NK-92 (cell line): ENCODE data around the gene CRELD2.

Source experiments
- DNase-seq: peaks from one replicate; lab custom pipeline; 2025; ENCODE audit not compliant: unreplicated experiment; lab: John Stamatoyannopoulos, UW

The CRELD2 gene

GRCh38 chr22:49887064-49887451, 31.4 kb upstream of the CRELD2 start:
- DNase-seq: no peak

GRCh38 chr22:49887702-49888101, 30.7 kb upstream of the CRELD2 start:
- DNase-seq: no peak

- no peak for DNase-seq
Measured at GRCh38 chr22:49889071-49889470, 29.4 kb upstream of the CRELD2 start.

- DNase-seq: no peak
Measured at GRCh38 chr22:49892226-49892899, 26.1 kb upstream of the CRELD2 start.

- DNase-seq: no peak
Measured at GRCh38 chr22:49893025-49893424, 25.4 kb upstream of the CRELD2 start.

- DNase-seq: no peak
Measured at GRCh38 chr22:49894322-49895054, 23.9 kb upstream of the CRELD2 start.

- no peak for DNase-seq
Measured at GRCh38 chr22:49896201-49896600, 22.2 kb upstream of the CRELD2 start.

- DNase-seq: no peak
Measured at GRCh38 chr22:49897015-49897684, 21.3 kb upstream of the CRELD2 start.

GRCh38 chr22:49899530-49899929, 18.9 kb upstream of the CRELD2 start:
- DNase-seq: no peak

- no peak for DNase-seq
Measured at GRCh38 chr22:49900441-49901230, 17.8 kb upstream of the CRELD2 start.

GRCh38 chr22:49901457-49901856, 17.0 kb upstream of the CRELD2 start:
- DNase-seq: no peak

GRCh38 chr22:49903322-49904039, 15.0 kb upstream of the CRELD2 start:
- DNase-seq: no peak

GRCh38 chr22:49904040-49904369, 14.4 kb upstream of the CRELD2 start:
- no peak for DNase-seq

GRCh38 chr22:49905465-49905864, 13.0 kb upstream of the CRELD2 start:
- no peak for DNase-seq

GRCh38 chr22:49906071-49906798, 12.2 kb upstream of the CRELD2 start:
- DNase-seq: no peak

- DNase-seq: no peak
Measured at GRCh38 chr22:49906799-49907290, 11.6 kb upstream of the CRELD2 start.

GRCh38 chr22:49907807-49908206, 10.6 kb upstream of the CRELD2 start:
- DNase-seq: no peak

- no peak for DNase-seq
Measured at GRCh38 chr22:49909476-49910205, 8.8 kb upstream of the CRELD2 start.
